ENCODE results near the gene FBXW11.

DNA sequence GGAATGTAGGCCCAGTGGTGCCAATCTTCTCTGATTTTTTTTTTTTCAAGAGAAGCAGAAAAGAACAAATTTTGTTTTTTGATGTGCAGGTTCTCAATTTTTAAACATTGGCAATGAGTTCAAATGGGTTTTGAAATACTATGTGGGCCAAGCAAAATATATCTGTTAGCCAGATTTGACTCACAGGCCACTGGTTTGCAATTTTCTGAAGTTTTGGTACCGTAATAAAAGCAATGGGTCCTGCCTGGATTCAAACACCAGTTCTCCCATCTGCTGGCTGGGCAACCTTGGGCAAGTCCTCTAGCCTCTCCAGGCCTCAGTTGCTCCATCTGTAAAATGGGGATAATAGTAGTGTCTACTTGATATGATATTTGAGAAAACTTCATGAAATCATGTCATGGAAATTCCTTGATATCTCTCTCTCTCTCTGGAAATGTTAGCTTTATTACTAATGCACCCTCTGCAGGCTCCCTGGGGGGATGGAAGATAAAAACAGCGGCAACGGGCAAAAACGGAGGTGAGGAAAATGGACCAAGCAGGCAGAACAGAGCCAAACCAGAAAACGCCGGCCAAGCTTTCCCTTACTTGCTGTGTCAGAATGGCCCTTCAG lies 157.4 kb downstream of the FBXW11 start:
- TF ChIP-seq, protein P1, sequence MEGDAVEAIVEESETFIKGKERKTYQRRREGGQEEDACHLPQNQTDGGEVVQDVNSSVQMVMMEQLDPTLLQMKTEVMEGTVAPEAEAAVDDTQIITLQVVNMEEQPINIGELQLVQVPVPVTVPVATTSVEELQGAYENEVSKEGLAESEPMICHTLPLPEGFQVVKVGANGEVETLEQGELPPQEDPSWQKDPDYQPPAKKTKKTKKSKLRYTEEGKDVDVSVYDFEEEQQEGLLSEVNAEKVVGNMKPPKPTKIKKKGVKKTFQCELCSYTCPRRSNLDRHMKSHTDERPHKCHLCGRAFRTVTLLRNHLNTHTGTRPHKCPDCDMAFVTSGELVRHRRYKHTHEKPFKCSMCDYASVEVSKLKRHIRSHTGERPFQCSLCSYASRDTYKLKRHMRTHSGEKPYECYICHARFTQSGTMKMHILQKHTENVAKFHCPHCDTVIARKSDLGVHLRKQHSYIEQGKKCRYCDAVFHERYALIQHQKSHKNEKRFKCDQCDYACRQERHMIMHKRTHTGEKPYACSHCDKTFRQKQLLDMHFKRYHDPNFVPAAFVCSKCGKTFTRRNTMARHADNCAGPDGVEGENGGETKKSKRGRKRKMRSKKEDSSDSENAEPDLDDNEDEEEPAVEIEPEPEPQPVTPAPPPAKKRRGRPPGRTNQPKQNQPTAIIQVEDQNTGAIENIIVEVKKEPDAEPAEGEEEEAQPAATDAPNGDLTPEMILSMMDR (IDR thresholded peaks at IDR 0.05; ENCODE audit: poor library complexity, severe bottlenecking): no peak
- TF ChIP-seq EP300 (conservative IDR thresholded peaks at IDR 0.05; ENCODE audit: poor library complexity, severe bottlenecking) (no peak), TAF1 (IDR thresholded peaks at IDR 0.05; ENCODE audit: low read depth) (no peak), RAD21 (conservative IDR thresholded peaks at IDR 0.05) (no peak), POLR2AphosphoS5 (IDR thresholded peaks at IDR 0.05) (no peak), SMC3 (conservative IDR thresholded peaks at IDR 0.05; ENCODE audit: poor library complexity) (no peak), EZH2 (IDR thresholded peaks at IDR 0.05; ENCODE audit: borderline replicate concordance, insufficient read depth, low read length, poor library complexity, severe bottlenecking) (no peak), MXI1 (conservative IDR thresholded peaks at IDR 0.05; ENCODE audit: poor library complexity, severe bottlenecking) (no peak)
- TF ChIP-seq, protein P2, sequence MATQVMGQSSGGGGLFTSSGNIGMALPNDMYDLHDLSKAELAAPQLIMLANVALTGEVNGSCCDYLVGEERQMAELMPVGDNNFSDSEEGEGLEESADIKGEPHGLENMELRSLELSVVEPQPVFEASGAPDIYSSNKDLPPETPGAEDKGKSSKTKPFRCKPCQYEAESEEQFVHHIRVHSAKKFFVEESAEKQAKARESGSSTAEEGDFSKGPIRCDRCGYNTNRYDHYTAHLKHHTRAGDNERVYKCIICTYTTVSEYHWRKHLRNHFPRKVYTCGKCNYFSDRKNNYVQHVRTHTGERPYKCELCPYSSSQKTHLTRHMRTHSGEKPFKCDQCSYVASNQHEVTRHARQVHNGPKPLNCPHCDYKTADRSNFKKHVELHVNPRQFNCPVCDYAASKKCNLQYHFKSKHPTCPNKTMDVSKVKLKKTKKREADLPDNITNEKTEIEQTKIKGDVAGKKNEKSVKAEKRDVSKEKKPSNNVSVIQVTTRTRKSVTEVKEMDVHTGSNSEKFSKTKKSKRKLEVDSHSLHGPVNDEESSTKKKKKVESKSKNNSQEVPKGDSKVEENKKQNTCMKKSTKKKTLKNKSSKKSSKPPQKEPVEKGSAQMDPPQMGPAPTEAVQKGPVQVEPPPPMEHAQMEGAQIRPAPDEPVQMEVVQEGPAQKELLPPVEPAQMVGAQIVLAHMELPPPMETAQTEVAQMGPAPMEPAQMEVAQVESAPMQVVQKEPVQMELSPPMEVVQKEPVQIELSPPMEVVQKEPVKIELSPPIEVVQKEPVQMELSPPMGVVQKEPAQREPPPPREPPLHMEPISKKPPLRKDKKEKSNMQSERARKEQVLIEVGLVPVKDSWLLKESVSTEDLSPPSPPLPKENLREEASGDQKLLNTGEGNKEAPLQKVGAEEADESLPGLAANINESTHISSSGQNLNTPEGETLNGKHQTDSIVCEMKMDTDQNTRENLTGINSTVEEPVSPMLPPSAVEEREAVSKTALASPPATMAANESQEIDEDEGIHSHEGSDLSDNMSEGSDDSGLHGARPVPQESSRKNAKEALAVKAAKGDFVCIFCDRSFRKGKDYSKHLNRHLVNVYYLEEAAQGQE (IDR thresholded peaks at IDR 0.05; ENCODE audit: borderline replicate concordance): no peak
